HG03139 (cell line): ENCODE measurements around the gene SSRP1.
"Not testable (repeated sequence)": the region's sequence is repeated elsewhere in the genome, so short reads cannot be mapped to it uniquely, and the experiment has no call there.

Experiments used
- ATAC-seq: cut with Tn5 transposase; IDR thresholded peaks from one replicate; pipeline ENCODE4 v1.9.1; 2021; ENCODE audit not compliant: unreplicated experiment

Gene SSRP1

DNA sequence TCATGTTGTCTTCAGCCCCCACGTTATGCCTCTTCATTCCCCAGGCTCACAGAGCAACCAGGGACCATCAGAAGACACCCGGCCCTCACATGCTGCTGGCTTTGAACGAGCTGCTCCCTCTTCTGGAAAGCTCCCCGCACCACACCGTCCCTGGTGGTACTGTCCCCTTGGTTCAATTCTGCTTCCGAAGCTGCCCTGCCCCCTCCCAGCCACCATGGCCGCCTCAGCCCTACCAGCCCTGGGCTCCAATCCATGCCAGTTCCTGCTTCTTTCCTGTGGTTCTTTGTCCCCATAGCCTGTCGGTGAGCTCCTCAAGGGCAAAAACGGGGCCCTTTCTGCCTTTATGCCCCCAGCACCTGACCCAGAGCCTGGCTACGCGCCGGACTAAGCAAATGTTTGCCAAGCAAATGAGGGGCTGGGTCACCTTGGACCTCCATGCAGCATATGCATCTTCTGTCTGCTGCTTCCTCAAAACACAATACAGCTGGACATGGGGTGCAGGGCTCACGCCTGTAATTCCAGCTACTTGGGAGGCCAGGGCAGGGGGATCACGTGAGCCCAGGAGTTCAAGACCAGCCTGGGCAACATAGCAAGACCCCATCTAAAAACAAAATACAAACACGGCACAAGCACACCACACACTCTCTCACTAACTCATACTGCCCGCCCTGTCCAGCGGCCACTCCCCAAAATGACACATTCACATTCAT is 32.3 kb downstream of the SSRP1 start:
- ATAC-seq: no peak

DNA sequence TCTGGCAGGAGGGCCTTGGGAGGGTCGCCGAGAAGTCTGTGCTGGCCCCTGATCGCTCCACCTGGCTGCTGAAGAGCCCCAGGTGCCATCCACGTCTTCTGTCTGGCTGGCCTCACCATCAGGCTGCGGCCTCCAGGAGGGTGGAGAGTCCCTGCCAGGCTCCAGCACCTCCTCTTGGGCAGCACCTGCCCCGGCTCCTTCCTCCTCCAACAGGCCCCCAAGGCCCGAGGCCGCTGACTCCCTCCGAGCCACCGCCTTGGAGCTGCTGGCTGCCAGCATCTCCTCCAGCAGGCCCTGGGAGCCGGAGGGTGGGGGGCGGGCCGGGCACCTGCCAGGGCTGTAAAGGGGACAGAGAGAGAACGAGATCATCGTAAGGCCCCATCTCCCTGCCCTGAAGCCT is 33.2 kb downstream of the SSRP1 start:
- no peak for ATAC-seq

DNA sequence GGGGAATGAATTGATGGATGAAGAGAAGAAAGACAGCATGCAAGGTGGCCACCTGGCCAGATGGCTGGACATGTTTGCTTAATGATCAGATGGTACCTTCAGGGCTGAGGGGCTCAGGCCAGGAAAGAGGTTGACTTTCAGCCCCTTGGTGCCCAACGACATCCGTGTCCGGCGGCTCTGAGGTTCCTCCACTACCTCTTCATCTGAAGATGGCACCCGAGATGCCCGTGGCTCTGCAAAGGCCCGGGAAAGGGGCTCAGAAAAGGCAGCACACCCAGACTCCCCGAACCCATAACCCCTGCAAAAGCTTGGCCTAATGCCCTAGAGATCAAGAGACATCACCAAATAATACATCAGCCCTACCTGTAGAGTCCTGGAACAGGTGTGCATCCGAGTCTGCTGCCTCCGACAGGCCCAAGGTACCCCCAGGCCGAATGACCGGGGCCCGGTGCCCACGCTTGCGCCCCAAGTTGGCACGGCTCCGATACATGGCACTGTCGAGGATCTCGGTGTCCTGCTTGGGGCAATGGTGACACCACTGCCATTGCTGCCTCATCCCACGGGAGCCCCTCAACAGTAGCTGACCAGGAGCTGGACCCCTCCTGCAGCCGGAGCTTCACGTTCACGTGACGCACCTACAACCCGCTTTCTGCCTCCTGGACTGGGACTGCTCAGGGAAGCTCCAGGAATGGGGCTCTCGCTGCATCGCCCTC is 33.8 kb downstream of the SSRP1 start:
- no peak for ATAC-seq

DNA sequence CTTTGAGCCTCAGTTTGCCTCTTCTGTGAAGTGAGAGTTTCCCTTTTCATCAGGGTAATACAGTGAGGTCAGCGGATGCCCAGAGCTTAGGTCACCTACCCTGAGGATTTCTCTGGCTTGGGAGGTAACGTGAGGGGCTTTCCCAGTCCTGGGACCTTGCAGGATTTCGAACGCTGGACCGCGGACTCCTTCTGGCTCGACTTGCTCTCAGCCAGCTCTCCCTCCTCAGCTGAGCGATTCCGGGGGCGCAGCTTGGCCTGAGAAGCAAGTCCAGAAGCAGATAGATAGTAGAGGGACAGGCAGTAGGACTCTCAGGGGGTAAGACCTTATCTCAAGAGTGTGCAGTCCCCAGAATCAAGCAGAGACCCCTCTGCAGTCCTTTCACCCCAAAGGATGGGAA is 34.9 kb downstream of the SSRP1 start:
- ATAC-seq: no peak

DNA sequence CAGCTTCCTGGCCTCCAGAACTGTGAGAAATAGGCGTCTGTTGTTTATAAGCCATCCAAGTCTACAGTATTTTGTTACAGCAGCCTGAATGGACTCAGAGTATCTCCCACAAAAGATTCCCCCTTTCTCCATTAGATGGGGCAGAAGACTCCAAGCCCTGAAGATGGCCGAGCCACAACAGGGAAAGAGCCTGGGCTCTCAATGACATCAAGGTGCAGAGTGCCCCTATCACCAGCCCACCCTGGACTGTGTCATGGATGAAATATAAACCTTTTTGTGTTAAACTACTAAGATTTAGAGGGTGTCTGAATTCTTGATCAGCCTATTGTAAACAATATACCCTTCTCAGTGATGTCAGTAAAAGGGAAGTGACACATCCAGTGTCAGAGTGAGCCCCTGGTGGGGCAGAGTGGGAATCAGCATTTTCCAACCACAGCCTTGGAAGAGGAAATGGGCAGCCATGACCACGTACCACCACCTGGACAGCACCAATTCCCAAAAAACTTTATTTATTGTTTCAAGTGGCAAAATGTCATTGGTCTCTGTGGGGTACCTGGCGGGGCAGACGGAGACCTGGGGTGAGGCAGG is 36.4 kb downstream of the SSRP1 start:
- no peak for ATAC-seq

DNA sequence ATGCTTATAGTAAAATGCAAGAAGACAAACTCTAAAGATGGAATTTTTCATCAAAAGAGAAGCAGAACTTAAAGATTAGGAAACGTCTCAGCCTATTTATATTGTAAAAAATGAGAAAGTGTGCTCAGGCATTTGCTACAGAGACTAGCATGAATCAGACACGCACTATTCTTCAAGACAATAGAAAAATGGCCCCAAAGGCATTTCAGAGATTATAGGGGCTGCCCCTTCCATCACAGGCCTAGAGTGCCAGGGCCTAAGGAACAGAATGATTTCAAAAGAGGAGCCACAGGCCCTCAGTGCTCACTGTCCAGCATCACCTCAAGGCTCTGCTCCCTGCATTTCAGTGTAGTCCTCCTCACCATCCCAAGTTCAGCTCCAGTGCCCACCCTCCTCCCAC is 38.5 kb downstream of the SSRP1 start:
- ATAC-seq: no peak

DNA sequence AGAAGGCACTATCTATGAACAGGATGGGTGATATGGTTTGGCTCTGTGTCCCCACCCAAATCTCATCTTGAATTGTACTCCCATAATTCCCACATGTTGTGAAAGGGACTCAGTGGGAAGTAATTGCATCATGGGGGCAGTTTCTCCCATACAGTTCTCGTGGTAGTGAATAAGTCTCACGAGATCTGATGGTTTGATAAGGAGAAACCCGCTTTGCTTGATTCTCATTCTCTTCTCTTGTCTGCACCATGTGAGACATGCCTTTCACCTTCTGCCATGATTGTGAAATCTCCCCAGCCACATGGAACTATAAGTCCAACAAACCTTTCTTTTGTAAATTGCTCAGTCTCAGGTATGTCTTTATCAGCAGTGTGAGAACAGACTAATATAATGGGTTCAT is 39.5 kb downstream of the SSRP1 start:
- not testable (repeated sequence) for ATAC-seq

DNA sequence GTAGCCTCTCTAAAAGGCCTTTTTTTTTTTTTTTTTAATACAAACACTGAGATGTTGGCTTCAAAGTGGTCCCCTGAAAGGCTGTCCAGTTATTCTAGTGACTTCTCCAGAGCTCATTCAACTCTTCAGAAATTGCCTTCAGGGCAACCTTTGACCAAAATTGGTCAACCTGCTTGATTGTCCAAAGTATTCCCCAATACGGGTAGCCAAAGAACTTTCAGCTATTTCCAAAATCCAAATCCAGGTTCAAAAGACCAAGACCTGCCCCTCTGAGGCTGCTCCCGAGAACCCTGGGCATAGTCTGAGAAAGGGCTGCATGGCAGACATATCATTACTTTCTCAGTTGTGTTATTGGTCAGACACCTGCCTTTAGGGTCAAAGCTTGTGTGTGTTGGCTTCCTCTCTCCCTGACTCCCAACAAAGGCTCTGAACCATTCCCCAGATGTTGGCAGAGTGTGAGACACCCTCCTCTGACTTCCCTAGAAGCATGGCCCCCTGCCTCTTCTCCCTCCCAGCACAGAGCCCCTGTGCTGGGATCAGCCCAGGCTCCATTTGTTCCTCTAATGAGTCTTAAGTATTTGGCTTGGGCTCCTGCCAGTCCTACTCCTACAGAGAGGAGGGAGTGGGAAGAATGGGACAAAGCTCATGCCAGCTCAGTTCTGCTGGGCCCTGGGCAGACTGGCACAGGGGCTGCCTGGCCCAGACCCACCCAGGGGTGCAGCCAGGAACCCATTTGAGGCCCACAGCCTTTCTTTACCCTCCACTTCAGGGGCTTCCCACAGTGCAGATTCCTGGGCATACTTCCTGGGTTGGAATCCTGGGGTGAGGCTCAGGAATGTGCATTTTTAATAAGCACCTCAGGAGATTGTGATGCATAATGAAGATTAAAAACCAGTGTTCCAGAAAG is 41.2 kb downstream of the SSRP1 start:
- ATAC-seq: no peak

DNA sequence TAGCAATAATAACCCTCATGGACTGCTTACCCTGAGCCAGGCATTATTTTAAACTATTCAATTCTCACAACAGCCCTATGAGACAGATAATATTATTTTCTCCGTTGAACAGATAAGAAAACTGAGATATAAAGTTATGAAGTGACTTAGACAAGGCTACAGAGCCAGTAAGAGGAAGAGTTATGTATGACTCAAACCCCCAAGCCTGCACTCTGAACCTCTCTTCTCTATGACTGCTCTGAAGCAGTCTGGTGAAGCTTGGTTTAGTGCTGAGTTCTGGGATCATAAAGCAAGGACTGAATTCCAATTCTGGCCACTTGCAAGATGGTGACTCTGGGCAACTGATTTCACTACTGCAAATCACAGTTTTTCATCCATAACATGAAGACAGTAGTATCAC is 45.4 kb downstream of the SSRP1 start:
- no peak for ATAC-seq

DNA sequence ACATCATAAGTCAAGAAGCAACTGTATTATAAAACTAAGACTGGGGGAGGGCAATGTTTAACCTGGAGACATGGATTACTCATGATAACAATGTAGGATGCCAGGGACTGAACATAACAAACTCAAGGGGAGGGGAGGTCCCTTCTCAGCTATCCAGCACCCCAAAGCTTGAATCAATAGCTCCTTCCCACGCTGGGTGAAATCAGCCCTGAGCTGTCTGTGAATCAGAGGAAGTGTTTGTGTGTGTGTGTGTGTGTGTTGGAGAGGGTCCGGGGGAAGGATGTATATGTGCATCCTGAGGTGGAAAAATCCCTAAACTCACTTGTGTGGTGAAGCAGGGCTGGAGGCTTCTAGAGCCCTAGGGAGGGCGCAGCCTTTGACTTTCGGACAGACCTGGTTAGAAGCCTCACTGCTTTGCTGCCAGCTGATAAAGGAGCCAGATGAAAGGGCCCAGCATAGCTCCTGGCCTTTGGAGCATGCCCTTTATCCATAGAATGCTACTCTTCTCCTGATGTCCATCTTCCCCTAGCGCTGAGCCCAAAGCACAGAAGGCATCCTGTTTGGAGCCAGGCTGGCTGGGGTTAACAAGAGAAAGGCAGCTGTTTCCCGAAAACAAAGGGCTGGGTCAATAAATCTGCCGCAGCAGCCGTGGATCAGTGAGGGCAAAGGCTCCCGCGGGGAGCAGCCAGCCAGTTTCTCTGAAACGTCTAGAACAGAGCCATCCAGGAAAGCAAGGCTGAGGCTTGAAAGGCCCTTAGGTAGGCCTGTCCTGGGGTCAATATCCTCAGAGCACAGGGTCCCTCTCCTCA is 46.7 kb downstream of the SSRP1 start:
- no peak for ATAC-seq

DNA sequence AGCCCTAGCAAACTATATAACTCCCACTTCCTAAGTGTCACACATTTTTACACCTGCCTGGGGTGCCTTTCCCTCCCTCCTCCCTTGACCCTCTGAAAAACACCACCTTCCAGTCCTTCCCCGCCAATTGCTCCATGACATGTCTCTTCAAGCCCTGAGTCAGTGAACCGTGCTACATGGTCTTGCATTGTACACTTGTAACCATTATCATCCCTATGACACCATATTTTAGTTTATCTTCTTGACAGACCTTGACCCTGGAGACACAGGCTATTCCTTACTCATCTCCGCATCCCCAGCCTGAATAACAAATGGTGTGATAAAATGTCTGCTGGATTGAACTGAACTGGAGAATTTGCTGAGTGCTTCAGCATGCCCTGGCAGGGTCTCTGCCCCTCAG is 47.8 kb downstream of the SSRP1 start:
- no peak for ATAC-seq

DNA sequence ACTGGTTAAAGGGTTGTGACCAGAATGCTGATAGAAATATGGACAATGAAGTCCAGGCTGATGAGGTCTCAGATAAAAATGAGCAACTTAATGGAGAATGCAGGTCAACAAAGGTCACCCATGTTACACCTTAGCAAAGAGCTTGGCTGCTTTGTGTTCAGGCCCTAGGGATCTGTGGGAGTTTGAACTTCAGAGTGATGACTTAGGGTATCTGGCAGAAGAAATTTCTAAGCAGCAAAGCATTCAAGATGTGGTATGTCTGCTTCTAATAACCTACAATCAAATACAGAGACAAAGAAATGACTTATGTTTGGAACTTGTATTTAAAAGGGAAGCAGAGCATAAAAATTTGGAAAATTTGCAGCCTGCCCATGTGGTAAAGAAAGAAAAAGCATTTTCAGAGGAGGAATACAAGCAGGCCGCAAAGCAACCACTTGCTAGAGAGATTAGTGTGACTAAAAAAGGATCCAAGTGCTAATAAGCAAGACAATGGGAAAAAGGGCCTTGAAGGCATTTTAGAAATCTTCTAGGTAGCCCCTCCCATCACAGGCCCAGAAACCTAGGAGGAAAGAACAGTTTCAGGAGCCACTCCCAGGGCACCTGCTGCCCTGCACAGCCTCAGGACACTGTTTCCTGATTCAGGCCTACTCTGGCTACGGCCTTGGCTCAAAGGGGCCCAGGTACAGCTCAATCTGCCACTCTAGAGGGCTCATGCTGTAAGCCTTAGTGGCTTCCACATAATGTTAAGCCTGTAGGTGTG is 52.3 kb downstream of the SSRP1 start:
- ATAC-seq: no peak

DNA sequence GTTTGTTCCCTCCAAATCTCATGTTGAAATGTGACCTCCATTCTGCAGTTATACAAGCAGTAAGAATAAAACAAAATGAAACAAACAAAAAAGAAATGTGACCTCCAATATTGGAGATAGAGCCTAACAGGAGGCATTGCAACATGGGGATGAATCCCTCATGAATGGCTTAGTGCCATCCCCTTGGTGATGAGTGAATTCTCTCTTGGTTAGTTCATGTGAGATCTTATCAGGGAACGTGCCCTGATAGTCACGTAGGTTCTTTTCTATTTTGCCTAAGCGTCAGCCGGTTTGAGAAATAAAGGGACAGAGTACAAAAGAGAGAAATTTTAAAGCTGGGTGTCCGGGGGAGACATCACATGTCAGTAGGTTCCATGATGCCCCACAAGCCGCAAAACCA is 54.1 kb downstream of the SSRP1 start:
- not testable (repeated sequence) for ATAC-seq

DNA sequence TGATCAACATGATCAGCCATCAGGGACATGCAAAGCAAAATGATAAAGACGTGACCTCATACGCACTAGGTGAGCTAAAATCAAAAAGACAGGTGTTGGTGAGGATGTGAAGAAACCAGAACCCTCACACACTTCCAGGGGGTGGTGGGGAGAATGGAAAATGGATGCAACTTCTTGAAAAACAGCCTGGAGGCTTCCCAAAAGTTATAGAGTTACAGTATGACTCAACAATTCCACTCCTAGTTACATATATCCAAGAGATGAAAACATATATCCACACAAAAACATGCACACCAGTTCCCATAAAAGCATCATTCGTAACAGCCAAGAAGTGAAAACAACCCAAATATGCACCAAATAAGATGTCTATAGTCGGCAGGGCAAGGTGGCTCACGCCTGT is 56.6 kb downstream of the SSRP1 start:
- ATAC-seq: no peak

DNA sequence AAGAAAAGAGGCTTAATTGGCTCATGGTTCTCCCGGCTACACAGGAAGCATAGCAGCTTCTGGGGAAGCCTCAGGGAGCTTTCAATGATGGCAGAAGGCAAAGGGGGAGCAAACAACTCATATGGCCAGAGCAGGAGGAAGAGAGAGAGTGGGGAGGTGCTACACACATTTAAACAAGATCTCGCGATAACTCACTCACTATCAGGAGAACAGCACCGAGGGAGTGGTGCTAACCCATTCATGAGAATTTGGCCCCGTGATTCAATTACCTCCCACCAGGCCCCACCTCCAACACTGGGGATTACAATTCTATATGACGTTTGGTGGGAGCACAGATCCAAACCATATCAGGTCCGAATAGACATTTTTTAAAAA is 57.0 kb downstream of the SSRP1 start:
- no peak for ATAC-seq

DNA sequence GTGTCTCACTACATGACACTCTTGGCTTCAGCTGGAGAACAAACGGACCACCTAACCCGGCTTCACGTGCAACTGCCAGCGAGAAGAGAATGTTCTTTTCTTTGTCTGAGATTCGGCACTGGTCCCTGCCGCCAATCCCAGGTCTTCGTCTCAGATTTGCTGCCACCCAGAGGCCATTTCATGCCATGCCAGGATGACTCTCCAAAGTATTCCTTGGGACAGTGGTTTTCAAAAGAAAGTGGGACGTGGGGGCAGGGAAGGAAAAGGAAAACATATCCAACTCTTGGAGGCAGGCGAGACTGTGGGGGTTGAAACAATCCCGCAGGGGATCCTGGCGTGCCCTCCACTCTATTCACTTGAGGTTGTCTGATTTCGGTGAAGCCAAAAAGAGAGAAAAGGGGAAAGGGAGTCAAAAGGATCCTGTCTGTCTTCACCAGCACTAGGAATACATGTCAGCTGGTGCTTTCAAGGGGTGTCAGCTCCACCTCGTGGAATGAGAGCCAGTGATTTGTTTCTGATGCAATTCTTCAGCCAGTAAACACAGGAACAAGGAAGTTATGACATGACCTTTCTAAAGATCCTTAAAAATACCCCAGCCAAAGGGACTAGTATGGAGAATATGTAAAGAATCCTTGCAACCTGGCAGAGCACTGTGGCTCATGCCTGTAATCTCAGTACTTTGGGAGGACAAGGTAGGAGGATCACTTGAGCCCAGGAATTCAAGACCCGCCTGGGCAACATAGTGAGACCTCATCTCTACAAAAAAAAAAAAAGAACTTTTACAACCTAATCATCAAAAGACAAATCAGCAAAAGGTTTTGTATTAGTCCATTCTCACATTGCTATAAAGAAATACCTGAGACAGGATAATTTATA is 57.6 kb downstream of the SSRP1 start:
- peak; percentile 75 for ATAC-seq

DNA sequence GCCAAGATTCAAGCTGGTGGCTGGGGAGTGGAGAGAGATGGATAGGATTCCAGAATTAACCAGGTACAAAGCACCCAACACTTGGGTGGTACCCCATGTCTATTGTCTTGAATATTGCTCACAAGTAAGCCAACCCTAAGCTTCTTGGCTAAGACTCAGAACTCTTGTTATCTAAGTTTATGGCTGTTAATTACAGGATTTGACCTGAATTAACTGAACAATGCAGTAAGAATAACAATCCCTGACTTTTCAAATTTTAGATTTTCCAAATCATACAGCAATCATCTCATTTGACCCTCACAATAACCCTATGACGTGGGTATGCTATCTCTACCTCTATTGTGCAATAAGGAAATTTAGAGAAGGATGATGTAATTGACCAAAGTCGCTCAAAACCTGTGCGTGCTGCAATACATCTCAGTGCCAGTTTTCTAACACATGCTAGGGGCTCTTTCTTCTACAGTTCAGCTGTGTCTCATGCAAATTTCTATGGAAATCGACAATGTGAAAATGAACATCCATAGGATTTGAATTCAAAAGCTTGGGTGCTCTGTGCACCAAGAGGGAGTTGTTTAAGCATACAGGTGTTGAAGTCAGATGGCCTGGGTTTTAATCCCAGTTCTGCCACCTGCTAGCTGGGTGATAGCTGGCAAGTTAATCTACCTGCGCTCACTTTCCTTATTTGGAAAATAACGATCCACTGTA is 58.6 kb downstream of the SSRP1 start:
- ATAC-seq: no peak
